Fibroblast of villous mesenchyme (primary cell): ENCODE data around the gene LAPTM5. TPM values are rescaled to one million over a fixed set of nuclear protein-coding genes. Genes with fewer than 3 reads are reported as not detected.

Experiments
- DNase-seq: peaks from one replicate; pipeline ENCODE4 v3.0.0-alpha.2; 2010; ENCODE audit warnings: low read depth
- H3K4me3 ChIP-seq: 2 replicates; pipeline ENCODE4 v1.5.1; 2011; ENCODE audit warnings: low read depth, mild to moderate bottlenecking, low read length
- total RNA-seq: library from RNA; depleted of rRNA; stranded (reverse); fragments of >200 nt; gene quantifications from 2 replicates; pipeline ENCODE4 v1.2.3, GENCODE V29; 2012
- TF ChIP-seq, protein P1 (sequence below): IDR thresholded peaks from 2 replicates; pipeline ENCODE4 v1.5.1; 2012; ENCODE audit warnings: low read depth, mild to moderate bottlenecking, low read length; ENCODE audit not compliant: insufficient read depth

The LAPTM5 gene
- total RNA-seq, 1 donor = not detected

DNA sequence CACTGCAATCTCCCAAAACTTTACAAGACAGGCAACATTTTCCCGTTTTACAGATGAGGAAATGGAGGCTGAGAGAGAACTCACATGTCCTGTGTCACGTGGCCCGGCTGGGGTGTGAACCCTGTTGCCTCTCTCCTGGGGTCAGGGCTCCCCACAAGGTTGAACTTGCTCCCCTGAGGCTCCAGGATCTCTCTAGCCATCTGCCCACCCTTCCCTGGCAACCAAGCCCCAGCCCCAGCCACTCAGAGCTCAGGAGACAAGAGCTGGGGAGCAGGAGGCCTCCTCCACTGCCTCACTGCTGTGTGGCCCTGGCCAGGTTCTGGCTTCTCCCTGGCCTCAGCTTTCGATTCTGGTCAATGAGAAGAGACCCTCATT lies 11.8 kb downstream of the LAPTM5 start:
- no peak overlapping the region for H3K4me3 ChIP-seq
- TF ChIP-seq, protein P1, sequence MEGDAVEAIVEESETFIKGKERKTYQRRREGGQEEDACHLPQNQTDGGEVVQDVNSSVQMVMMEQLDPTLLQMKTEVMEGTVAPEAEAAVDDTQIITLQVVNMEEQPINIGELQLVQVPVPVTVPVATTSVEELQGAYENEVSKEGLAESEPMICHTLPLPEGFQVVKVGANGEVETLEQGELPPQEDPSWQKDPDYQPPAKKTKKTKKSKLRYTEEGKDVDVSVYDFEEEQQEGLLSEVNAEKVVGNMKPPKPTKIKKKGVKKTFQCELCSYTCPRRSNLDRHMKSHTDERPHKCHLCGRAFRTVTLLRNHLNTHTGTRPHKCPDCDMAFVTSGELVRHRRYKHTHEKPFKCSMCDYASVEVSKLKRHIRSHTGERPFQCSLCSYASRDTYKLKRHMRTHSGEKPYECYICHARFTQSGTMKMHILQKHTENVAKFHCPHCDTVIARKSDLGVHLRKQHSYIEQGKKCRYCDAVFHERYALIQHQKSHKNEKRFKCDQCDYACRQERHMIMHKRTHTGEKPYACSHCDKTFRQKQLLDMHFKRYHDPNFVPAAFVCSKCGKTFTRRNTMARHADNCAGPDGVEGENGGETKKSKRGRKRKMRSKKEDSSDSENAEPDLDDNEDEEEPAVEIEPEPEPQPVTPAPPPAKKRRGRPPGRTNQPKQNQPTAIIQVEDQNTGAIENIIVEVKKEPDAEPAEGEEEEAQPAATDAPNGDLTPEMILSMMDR = no peak
- no peak for DNase-seq

DNA sequence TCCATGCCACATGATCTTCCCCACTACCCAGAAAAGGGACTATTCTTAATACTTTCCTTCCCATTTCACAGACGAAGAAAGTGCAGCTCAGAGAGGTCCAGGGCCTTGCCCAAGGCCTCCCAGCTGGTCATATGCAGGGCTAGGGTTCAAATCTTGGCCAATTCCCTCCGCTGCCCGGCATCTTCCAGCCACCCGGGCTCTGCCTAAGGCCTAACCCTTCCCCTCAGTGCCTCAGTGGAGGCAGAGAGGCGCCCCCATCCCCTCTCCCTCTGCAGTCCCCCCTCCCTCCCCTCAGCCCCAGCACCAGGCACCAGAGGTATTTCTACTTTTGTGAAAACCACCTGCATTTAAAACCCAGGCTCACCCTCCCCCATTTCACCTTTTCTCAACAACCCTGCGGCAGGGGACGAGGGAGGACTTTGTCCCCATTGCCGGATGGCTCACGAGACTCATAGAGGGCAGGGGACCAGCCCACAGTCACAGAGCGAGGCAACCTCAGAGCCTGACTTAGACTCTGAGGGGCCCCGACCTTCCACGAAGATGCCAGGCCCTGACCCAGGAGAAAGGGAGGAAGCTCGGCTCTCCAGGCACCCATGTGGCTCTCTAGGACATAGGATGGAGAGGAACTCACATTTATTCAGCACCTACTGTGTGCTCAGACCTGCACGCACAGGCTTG lies 12.3 kb downstream of the LAPTM5 start:
- TF ChIP-seq, protein P1 = no peak
- no peak for DNase-seq
- no peak overlapping the region for H3K4me3 ChIP-seq

DNA sequence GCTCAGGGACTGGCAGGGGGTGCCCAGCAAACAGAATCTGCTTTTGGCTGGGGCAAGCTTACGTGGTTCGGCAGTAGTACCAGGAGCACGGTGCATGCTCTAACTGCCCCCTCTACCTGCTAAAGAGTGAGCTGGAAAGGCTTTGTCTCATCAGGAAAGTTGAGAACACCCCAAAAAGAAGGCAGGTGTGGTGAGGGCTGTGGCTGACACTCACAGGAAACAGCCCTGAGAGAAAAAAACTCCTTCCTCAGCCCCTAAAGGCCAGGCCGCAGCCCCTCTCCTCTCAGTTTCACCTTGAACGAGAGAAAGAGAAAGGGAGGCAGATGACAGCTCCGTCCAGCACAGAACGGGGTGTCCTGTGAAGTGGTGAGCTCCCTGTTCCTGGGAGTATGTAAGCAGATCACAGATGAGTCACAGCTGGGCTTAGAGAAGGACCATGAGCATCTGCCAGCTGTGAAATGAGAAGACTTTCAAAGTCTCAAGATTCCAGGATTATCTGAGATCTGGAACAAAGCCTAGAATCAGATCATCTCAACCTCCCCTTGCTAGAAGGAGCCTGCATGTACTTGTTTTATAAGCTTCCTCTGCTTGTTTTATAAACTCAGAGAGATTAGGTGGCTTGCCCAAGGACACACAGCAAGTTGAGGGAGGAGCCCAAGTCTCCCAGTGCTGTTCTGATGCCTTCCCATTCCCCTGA lies 13.4 kb downstream of the LAPTM5 start:
- no peak overlapping the region for H3K4me3 ChIP-seq
- peak; percentile 71 for DNase-seq
- TF ChIP-seq, protein P1 = no peak

DNA sequence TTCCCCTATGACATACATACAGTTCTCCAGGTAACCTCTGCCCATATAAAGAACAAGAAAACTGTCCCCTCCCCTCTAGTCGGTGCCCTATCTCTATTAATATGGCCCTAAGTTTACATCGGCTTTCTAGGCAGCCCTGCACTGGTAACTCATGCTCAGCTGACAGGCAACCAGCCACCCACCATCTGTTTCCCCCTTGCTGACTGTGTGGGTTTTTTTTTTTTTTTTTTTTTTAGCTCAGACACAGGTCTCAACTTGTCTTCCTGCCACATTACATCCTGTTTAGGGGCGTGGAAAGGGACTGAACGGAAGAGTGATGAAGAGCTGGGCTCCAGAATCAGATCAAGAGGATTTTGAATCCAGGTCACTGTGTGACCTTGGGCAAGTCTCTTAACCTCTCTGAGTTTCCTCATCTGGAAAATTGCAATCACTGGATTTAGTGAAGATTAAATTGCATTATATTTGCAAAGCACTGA lies 14.0 kb downstream of the LAPTM5 start:
- TF ChIP-seq, protein P1 = no peak
- H3K4me3 ChIP-seq = no peak overlapping the region

DNA sequence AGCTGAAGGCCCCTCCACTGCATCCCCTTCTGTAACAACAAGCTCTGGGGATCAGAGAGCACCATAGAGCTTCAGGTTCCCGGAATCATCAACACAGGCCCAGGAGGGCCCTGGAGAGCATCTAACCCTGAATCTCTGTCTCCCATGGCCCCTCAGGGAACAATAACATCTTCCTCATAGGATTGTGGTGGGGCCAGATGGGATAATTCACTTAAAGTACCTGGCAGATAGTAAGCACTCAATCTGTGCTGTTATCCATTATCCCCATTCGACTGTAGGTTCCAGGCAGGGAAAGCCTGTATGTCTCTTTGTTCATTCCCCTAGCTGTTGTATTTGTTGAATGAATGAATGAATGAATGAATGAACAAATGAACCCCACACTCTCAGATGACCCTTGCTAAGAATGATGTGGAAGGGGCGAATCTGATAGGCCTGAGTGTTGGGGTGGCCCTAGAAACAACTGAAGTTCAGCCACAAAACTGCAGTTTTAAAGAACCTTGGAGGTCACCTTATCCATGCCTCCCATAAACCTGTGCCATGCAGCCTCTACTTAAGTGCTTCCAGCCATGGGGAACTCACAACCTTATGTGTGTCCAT lies 14.5 kb downstream of the LAPTM5 start:
- no peak for DNase-seq
- H3K4me3 ChIP-seq = no peak overlapping the region
- TF ChIP-seq, protein P1 = no peak

More for the DNA sequence above, 14.0 kb downstream of the LAPTM5 start:
- no peak for DNase-seq

DNA sequence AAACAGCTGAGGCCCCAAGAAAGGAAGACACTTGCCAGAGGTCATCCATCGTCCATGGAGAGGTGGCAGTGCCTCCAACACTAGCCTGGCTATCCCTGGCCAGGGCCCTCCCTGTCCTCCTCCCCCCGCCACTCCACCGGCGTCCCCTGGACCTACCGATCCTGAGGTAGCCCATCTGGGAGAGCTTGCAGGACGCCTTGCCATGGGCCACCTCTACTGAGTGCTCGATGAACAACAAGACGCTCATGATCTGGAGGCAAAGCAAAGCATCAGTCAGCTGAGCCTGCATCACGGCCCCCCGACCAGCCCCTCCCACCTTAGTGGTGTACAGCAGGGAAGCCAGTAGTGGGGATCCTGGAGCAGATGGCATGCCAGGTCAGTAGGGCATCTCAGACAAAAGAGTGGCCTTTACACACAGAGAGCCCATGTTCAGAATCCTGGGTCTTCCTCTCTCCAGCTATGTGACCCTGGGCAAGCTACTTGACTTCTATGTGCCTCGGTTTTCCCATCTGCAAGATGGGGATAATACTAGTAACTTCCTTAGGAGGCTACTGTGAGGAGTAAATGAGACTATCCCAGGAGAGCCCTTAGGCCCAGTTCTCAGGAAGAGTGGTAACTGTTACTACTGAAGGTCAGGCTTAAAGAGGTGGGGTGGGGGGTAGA lies 15.1 kb downstream of the LAPTM5 start:
- no peak overlapping the region for H3K4me3 ChIP-seq
- TF ChIP-seq, protein P1 = no peak
- no peak for DNase-seq
